GF-D8 (cell line): ENCODE measurements around the gene PTPRN2.
"Not testable (repeated sequence)": the region's sequence is repeated elsewhere in the genome, so short reads cannot be mapped to it uniquely, and the experiment has no call there.

Experiments used
- DNase-seq: peaks from one replicate; lab custom pipeline; 2025; lab: John Stamatoyannopoulos, UW

PTPRN2 gene

DNA sequence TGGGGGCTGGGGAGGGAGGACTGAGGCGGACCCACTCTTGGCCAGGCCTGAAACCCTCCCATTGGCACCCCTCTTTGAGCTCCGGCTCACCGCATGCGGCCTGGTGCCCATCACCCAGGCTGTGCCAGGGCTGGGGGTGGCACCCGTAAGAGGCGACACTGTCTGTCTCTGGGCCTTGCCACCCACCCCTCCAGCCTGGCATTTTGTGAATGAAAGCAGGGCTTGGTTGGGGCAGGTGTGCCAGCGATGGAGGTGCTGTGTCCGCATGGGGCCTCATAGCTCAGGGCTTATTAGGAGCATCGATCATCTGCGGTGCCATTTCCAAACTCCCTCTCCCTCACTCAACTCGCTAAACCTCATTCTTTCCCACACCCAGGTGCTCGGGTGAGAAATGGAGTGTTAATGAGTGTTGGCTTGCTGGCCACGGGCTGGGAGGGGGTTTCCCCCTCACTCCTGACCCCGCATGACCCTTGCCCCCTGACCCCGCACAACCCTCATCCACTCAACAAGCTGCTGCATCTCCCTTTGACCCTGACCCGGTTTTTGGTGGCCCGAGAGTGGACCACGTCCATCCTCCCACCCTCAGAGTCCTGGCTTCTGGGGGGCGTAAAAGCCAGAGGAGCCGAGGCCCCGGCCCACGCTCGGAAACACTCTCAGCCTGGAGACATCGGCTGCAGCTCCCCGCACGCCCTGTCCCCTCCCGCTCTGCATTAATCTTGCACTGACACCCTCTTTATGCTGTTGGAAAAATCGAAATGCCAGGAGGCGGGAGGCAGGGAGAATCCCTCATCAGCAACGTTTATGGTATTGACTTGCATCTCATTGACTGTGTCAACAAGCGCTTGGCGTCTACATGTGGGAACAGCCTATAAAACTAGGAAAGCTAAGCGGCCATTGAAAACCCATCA lies 1089.6 kb downstream of the PTPRN2 start:
- DNase-seq, result no peak

DNA sequence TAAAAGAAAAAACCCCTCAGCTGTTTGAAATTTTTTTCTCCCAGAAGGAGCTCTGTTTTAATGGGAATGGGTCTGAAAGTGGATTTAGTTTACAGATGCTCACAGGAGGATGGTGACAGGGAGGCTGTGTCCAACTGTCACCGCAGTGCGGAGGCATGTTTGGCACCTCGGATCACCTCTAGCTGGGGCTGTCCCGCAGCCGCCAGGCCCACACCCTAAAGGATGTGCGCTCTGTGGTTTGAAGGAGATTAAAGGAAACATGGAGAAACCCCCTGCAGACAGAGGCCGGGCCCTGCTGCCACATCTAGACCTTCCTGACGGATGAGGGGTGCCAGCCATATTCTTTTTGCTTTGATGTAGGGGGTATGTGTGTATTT lies 1090.3 kb downstream of the PTPRN2 start:
- DNase-seq, result no peak

DNA sequence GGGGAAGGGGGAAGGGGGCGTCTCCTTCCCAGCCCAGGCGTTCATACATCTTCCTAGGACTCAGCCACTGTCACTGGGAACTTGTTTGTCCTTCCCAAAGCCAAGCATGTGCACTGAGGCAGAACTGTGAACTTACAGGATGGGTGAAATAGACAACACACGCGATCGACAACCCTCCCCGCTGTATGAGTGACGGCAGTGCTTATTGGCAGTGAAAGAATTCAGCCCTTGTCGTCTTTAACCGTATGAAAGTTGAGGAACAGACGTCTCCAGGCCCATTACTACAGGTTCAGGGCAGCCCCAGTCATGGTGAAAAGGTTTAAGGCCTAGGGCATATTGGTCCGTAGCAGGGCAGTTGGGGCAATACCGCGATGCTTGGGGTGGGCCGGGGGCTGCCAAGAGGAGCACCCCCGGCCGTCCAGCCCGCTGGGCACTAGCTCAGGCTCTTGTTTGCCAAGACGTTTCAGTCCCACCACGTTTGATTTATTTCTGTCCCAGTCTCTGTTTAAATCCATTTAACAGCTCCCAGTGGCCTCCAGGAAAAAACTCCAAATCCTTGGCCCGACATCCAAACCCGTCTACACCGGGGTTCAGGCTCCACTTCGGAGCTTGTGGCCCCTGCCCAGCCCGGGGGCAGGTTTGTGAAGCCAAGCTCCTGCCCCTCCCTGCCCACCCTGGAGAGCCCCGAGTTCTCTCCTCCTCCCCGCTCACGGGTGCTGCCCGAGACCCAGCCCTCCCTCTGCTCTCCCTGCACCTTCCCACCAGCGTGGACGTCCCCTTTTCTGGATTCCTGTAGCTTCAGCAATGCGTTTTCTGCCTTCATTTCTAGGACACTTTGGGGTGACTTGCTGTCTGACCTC lies 1091.0 kb downstream of the PTPRN2 start:
- no peak for DNase-seq

DNA sequence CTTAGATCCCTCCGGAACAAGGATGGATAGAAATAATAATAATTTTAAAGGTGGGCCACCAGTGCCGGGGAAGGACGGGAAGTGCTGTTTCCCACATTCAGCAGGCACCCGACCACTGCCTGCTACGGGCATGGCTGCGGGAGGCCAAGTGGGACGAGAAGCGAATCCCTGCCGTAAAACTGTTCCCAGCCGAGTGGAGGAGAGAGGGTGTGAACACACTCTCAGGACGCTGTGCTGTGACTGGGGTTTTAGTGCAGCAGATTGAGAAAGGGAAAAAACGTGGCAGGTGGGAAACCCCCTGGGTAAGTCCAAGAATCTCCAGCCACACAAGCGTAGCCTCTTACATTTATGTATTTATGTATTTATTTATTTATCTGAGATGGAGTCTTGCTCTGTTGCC lies 1092.0 kb downstream of the PTPRN2 start:
- DNase-seq, result no peak

DNA sequence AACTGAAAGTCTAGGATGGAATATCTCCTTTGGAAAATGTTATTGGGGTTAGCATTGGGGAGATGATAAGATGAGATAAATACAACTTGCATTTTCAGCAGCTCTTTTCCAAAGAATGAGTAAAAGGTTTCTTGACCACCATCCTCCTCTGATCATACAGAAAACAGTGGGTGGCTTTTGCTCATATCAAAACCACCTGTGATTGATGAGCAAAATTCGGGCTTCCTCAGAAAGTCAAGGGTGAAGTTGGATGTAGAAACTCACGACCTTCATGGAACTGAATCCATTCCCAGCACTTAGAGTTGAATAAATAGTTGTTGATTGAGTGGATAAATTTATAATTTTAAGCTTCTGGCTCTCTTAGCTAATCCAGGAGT lies 1092.5 kb downstream of the PTPRN2 start:
- DNase-seq, result no peak

DNA sequence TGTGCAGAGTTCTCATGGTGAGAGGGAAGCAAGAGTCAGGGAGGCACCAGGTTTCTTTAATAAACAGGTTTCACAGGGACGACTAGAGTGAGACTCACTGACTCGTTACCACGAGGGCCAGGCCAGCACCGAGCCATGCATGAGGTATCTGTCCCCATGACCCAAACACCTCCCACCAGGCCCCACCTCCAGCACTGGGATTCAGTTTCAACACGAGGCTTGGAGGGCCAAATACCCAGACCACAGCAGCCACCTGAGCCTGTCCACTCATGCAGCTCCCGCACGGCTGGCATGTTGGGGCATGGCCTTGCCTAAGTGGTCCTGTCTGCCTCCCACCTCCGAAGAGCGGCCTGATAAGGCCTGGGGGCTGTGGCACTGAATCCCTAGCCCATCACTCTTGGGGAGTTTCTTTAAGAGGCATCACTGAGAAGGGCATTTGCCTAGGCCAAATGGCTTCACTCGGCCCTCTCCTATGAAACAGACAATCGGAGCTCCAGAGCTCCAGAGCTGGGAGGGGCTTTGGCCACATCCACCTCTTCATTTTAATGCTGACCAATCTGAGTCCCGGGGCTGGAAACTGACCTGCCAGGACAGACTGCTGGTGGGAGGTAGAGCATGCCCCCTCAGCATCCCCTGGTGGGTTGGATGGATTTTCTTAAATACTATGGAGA lies 1093.0 kb downstream of the PTPRN2 start:
- DNase-seq, result no peak

DNA sequence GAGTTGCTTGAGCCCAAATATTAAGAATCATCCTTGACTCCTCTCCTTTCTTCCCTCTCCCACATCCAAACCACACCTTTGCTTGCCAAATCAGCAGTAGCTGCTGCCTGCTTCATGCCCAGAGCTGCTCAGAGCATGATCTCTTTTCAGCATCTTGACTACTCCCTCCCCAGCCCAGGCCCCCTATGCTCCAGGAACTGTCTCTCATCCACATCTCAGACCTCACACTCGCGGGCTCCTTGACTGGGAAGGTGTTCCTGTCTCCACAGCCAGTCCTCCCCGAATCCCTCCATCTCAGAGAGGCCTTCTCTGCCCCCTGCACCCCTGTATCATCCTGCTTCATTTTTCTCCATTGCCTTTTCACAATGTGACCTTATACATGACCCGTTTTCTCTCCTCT lies 1093.8 kb downstream of the PTPRN2 start:
- DNase-seq, result no peak

DNA sequence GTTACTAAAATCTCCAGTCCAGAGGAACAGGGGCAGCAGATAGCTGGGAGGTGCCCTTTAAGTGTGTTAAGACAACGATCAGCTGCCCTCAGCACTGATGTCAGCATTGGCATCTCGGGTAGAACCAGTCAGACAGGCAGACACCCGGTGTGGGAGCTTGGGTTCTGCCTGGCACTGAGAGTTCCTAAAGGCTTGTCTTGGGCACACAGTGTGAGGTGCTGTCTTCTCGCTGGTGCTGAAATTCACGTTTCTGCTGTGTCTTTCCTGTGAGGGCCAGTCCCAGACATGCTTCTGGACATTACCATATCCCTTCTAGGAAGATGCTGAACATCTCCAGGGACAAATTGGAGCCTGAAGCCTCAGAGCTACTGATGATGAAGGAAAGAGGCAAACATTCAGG lies 1094.6 kb downstream of the PTPRN2 start:
- DNase-seq, result no peak

DNA sequence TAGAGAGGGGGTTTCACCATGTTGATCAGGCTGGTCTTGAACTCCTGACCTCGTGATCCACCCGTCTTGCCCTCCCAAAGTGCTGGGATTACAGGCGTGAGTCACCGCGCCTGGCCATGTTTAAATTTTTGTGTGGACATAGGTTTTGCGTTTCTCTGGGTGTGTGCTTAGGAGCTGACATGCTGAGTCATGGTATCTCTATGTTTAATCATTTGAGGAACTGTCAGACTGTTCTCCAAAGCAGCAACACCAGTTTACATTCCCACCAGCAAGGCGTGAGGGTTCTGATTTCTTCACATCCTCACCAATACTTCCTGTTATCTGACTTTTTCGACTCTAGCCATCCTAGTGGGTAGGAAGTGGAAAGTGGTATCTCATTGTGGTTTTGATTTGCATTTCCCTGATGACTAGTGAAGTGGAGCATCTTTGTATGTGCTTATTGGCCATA lies 1097.1 kb downstream of the PTPRN2 start:
- peak; percentile 100 for DNase-seq

DNA sequence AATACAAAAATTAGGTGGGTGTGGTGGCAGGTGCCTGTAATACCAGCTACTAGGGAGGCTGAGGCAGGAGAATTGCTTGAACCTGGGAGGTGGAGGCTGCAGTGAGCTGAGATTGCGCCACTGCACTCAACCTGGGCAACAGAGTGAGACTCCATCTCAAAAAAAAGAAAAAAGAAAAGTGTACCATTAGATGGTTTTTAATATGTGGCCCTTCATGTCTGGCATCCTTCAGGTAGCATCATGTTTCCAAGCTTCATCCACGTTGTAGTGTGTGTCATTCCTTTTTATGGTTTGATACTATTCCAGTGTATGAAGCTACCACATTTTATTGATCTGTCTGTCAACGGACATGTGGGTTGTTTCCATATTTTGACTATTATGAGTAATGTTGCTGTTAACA lies 1097.8 kb downstream of the PTPRN2 start:
- DNase-seq, result not testable (repeated sequence)
